HG02970 (cell line): ENCODE results near the gene KLHL4.
"Not testable (repeated sequence)": the region's sequence is repeated elsewhere in the genome, so short reads cannot be mapped to it uniquely, and the experiment has no call there.

Experiments
- ATAC-seq: cut with Tn5 transposase; IDR thresholded peaks from one replicate; pipeline ENCODE4 v1.9.1; 2021; ENCODE audit warnings: mild to moderate bottlenecking, moderate library complexity, moderate number of reproducible peaks; ENCODE audit not compliant: unreplicated experiment, low FRiP score

The KLHL4 gene

DNA sequence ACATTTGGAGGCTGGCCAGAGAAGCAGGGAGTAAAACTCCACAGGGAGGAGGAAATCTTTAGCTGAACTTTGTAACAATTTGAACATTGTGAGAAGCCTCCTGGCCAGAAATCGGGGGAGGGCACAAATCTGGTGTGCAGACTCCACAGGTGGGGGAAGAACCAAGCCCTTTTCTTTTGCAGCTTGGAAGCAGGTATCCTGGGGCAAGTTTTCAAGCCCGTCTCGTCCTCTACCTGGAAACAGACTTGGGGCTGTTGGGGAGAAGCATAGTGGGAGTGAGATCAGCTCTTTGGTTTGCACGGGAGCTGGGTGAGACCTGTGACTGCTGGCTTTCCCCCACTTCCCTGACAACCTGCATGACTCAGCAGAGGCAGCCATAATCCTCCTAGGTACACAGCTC lies 123.8 kb downstream of the KLHL4 start:
- ATAC-seq, result not testable (repeated sequence)

DNA sequence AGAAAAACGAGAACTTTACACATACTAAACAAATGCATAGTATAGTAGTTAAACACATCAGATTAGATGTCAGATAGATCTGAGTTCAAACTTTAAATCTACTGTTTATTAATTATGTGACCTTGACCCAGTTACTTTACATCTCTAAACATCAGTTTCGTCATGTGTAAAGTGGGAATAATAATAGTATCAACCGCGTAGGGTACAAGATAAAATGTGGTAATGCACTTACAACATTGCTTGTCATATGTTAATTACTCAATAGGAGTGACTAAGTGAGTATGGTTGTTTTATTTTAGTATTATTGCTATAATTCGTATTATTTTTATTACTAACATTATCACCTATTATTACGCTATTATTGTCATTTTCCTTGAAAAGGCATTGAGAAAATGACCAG lies 144.2 kb downstream of the KLHL4 start:
- no peak for ATAC-seq

DNA sequence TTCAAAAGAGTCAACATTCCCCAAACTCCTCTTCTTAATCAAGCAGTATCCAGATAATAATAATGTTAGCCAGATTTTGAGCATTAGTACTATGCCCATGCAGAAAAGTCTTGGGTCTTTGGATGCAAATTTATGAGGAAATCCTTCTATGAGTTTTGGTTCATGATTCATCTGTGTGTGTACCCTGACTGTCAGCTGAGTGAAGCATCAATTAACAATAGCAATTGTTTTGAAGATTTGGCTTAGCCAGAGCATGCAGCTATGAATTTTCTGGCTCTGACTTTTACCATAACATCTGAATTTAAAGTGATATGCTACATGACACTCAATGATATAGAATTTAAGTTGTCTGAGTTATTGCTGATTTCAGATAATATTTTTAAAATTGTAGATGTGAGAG lies 145.8 kb downstream of the KLHL4 start:
- no peak for ATAC-seq

DNA sequence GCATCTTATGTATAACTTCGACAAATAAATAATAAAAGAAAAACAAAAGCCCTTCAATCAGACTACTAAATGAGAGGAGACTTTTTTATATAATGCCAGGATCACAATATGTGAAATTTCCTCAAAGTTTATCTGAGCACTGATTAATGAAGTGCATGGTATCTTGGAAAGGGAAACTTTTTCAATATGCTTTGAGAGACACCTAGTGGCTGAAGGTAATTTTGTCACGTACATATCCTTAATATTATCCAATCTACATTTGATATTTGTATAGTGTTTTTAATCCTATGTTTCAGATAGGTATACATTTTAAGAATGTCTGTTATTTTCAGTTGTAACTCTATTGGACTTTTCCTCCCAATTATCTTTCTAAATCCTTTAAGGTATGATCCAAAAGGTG lies 146.8 kb downstream of the KLHL4 start:
- ATAC-seq, result no peak

DNA sequence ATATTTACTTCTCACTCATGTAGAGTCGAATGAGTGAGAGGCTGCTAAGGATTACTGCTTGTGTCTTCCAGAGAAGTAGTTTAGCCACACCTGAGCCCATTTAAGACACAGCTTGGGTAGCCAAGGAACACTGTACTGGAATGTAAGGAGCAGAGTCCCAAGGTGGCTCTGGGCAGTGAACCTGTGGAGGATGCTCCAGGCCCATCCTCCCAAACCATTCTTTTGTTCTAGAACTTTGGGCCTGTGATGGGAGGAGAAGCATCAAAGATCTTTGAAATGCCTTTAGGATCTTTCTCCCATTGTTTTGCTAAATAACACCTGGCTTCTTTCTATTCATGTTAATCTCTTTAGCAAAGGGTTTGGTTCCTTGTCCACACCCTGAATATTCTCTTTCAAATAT lies 162.2 kb downstream of the KLHL4 start:
- ATAC-seq, result no peak

DNA sequence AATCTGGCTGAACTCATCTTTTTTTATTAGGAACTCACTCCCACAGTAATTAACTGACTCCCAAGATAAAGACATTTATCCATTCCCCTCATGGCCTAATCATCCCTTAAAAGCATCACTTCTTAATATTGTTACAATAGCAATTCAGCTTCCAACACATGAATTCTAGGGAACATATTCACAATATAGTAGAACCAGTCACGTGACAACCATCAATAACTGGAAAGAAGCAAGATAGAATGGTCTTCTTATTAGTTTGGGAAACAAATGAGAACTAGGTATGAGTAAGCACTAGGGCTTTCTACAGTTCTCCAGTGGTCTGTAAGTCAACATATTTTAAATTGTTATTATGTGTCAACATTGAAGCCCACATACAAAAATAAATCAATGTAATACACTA lies 170.1 kb downstream of the KLHL4 start:
- ATAC-seq, result no peak

DNA sequence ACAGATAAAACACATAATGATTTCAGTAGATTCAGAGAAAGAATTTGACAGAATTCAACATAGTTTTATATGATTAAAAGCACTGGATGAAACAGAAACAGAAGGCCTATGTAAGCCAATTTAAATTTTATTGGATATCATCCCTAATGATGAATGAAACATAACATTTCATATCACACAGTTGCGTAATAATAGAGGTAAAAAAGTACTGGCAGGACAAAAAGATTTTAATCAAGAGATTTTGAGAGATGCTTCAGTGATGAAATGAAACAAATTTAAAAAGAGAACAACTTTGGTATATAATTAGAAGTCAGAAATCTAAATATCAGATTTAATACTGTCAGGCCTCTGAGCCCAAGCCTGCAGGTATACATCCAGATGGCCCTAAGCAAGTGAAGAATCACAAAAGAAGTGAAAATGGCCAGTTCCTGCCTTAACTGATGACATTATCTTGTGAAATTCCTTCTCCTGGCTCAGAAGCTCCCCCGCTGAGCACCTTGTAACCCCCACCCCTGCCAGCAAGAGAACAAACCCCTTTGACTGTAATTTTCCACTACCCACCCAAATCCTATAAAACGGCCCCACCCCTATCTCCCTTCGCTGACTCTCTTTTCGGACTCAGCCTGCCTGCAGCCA lies 170.6 kb downstream of the KLHL4 start:
- not testable (repeated sequence) for ATAC-seq

DNA sequence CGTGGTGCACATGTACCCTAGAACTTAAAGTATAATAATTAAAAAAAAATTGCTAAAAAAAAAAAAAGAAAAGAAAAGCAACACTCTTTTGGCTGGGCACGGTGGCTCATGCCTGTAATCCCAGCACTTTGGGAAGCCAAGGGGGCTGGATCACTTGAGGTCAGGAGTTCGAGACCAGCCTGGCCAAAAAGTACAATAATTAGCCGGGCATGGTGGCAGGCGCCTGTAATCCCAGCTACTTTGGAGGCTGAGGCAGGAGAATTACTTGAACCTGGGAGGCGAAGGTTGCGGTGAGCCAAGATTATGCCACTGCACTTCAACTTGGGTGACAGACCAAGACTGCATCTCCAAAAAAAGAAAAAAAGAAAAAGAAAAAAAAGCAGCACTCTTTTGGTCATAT lies 171.6 kb downstream of the KLHL4 start:
- ATAC-seq, result not testable (repeated sequence)

DNA sequence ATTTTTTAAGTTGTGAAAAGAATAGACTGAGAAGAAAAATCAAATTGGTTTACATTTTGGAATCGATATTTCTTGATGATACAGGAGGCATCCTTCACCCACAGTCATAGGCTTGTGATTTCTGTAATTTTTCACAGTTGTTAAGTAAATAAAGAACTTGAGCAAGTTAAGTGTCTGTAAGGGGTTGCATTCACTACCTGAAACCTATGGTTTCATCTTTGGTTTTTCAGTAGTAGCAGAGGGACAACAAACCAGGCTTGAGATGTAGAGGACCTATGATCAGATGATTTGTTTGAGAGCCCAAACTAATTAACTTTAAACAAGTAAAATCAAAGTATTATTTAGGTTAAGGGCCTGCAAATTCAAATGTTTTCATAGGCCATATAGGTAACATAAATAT lies 175.6 kb downstream of the KLHL4 start:
- ATAC-seq, result no peak

DNA sequence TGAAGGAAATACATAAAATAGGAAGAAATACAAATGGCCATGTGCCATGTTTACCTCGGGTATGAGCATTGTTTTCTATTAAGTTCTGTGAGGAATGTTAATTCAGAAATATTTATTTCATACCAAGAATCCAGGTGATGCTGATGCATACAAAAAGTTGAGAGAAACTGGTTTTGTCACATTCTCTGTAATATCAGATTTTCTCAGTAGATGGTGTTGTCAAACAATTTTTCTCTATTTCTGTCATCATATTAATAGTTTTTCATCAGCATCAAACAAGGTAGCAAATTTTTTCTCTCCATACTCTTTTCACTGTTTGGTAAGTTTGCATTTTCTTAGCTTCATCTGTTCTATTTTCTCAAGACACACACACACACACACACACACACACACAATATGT lies 179.8 kb downstream of the KLHL4 start:
- ATAC-seq, result no peak

DNA sequence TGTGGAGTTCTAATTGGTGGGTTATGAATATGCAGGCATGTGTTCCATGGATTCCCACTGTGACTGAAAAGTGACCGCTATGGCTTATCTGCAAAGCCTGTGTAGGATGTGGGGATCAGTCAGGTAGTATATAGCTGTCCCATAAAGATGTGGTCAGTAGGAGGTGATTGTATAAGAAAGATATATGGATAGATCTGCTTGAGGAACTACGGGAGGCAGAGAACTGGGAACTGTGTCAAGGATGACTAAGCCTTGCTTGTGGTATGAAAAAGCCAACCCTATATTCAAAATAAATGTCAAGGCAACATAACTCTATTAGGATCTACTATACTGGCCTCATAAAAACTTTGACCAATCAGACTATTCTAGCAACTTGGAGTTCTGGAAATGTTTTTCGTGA lies 185.2 kb downstream of the KLHL4 start:
- no peak for ATAC-seq

DNA sequence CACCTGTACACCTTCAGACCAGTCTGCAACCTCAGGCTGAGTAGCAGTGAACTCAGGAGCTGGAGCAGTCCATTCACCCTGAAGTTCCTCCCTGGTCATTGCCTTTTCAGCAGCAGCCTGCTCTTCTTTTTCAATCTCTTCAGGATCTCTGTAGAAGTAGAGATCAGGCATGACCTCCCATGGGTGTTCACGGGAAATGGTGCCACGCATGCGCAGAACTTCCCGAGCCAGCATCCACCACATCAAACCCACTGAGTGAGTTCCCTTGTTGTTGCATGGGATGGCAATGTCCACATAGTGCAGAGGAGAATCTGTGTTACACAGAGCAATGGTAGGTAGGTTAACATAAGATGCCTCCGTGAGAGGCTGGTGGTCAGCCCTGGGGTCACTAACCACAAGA lies 185.9 kb downstream of the KLHL4 start:
- not testable (repeated sequence) for ATAC-seq

DNA sequence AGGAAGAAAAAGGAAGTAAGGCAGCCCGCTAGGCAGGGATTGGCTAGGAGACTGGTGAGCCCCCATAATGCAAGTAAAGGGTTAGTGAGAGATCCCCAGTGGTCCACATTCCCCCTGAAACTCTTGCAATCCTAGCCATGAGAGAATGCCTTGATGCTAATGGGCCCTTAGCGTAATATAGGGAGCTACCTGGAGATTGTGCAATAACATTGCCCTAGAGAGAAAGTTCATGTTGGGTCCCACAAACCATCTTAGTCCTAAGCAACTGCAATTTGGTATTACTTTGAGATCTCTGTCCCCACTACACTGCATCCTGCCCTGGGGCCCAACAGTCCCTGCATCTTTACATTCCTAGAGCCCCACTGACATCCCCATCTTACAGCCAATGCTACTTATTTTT lies 188.5 kb downstream of the KLHL4 start:
- ATAC-seq, result no peak

DNA sequence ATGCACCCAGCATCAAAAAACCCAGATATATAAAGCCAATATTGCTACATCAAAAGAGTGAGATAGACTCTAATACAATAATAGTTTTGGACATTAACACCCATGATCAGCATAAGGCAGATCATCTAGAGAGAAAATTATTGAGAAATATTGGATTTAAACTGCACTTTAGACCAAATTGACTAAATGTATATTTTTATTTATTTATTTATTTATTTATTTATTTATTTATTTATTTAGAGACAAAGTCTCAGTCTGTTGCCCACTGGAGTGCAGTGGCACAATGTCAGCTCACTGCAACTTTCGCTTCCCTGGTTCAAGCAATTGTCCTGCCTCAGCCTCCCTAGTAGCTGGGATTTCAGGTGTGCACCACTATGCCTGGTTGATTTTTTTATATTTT lies 193.0 kb downstream of the KLHL4 start:
- ATAC-seq, result no peak
